ENCODE measurements around the gene IDH2. TPM values are rescaled to one million over a fixed set of nuclear protein-coding genes. Genes with fewer than 3 reads are reported as not detected.

IDH2 gene
- total RNA-seq, 3 donors from 2014 or later (not counting 1 experiment from before 2014, with no cell fraction given) = 72.3 to 91.5 (median 81.0) TPM

GRCh38 chr15:90053685-90054466 lies 48.4 kb downstream of the IDH2 start:
- peaks cover 49 to 56% of the 10 kb centered on the region in 2 donors for H3K4me1 Mint-ChIP-seq
- DNase-seq (no peak), ATAC-seq (no peak)
- H3K4me3 ChIP-seq (ENCODE audit: low read length) = no peak overlapping the region
- no peak overlapping the region for H3K27ac ChIP-seq (ENCODE audit: low read length)
- no peaks in the 10 kb centered on the region for H3K36me3 ChIP-seq (ENCODE audit: control insufficient read depth, insufficient read depth, low read length)
- H3K4me3 Mint-ChIP-seq = no peak overlapping the region
- H3K9me3 ChIP-seq (ENCODE audit: control insufficient read depth, insufficient read depth, low read length) = no peaks in the 10 kb centered on the region
- H3K9me3 Mint-ChIP-seq = no peaks in the 10 kb centered on the region
- H3K27ac Mint-ChIP-seq = peak overlapping the region; percentile 7 to 50
- intact Hi-C loops (cut with micrococcal nuclease) = no loop called here
- no peak for TF ChIP-seq CTCF (IDR thresholded peaks at IDR 0.05)
- peaks cover 20% of the 10 kb centered on the region for H3K4me1 ChIP-seq (ENCODE audit: control insufficient read depth, insufficient read depth, low read length)
- H3K36me3 Mint-ChIP-seq = no peaks in the 10 kb centered on the region
- H3K27me3 Mint-ChIP-seq (ENCODE audit: low read depth in 2 of 2) = no peaks in the 10 kb centered on the region
- 91% methylated on average over 11 of the region's 14 CpGs for WGBS (ENCODE audit: insufficient coverage)
- H3K27me3 ChIP-seq (ENCODE audit: control insufficient read depth, insufficient read depth, low read length) = no peaks in the 10 kb centered on the region

GRCh38 chr15:90051874-90052273 lies 50.4 kb downstream of the IDH2 start:
- H3K36me3 Mint-ChIP-seq = no peaks in the 10 kb centered on the region

GRCh38 chr15:90049666-90050604 lies 52.3 kb downstream of the IDH2 start:
- Histone ChIP-seq H3K36me3 (ENCODE audit: control insufficient read depth, insufficient read depth, low read length) (no peaks in the 10 kb centered on the region), H3K4me3 (ENCODE audit: low read length) (no peak overlapping the region), H3K9me3 (ENCODE audit: control insufficient read depth, insufficient read depth, low read length) (no peaks in the 10 kb centered on the region), H3K27me3 (ENCODE audit: control insufficient read depth, insufficient read depth, low read length) (no peaks in the 10 kb centered on the region), H3K4me1 (ENCODE audit: control insufficient read depth, insufficient read depth, low read length) (peaks cover 40% of the 10 kb centered on the region), H3K27ac (ENCODE audit: low read length) (no peak overlapping the region)
- H3K4me3 Mint-ChIP-seq = no peak overlapping the region
- no peaks in the 10 kb centered on the region for H3K9me3 Mint-ChIP-seq
- H3K27me3 Mint-ChIP-seq (ENCODE audit: low read depth in 2 of 2) = no peaks in the 10 kb centered on the region
- no peaks in the 10 kb centered on the region for H3K36me3 Mint-ChIP-seq
- DNase-seq = no peak
- TF ChIP-seq CTCF (IDR thresholded peaks at IDR 0.05) = no peak
- 94% methylated on average over 20 of the region's 22 CpGs for WGBS (ENCODE audit: insufficient coverage)
- peak overlapping the region; percentile 65 for H3K27ac Mint-ChIP-seq
- peaks cover 43 to 58% of the 10 kb centered on the region in 2 donors for H3K4me1 Mint-ChIP-seq
- intact Hi-C loops (cut with micrococcal nuclease) = no loop called here
- ATAC-seq = no peak

More at GRCh38 chr15:90051874-90052273, 50.4 kb downstream of the IDH2 start:
- H3K9me3 ChIP-seq (ENCODE audit: control insufficient read depth, insufficient read depth, low read length) = no peaks in the 10 kb centered on the region
- H3K9me3 Mint-ChIP-seq = no peaks in the 10 kb centered on the region
- peaks cover 40 to 47% of the 10 kb centered on the region in 2 donors for H3K4me1 Mint-ChIP-seq
- DNase-seq (no peak), ATAC-seq (no peak)
- no peak overlapping the region for H3K4me3 Mint-ChIP-seq
- H3K27ac ChIP-seq (ENCODE audit: low read length) = no peak overlapping the region
- no peak overlapping the region for H3K4me3 ChIP-seq (ENCODE audit: low read length)
- TF ChIP-seq CTCF (IDR thresholded peaks at IDR 0.05) = no peak
- no peaks in the 10 kb centered on the region for H3K27me3 Mint-ChIP-seq (ENCODE audit: low read depth in 2 of 2)
- peaks cover 20% of the 10 kb centered on the region for H3K4me1 ChIP-seq (ENCODE audit: control insufficient read depth, insufficient read depth, low read length)
- WGBS (ENCODE audit: insufficient coverage) = 69% methylated on average over 5 of the region's 5 CpGs
- no peak overlapping the region for H3K27ac Mint-ChIP-seq
- intact Hi-C loops (cut with micrococcal nuclease) = no loop called here
- no peaks in the 10 kb centered on the region for H3K36me3 ChIP-seq (ENCODE audit: control insufficient read depth, insufficient read depth, low read length)
- no peaks in the 10 kb centered on the region for H3K27me3 ChIP-seq (ENCODE audit: control insufficient read depth, insufficient read depth, low read length)
